Stimulated activated naive CD8-positive, alpha-beta T cell treated with anti-CD3 and anti-CD28 coated beads, Interleukin-15, amount 100 ng/mL, for 72 hours (primary cell): ENCODE results near the gene CYFIP1.

ENCODE experiments used
- ATAC-seq: fragments of 150-1000 bp; cut with Tn5 transposase; 2 replicates; pipeline ENCODE4 v1.10.0; 2021; ENCODE audit warnings: mild to moderate bottlenecking, moderate library complexity
- DNase-seq, 2 donors: peaks; one replicate each; pipeline ENCODE4 v3.0.0; 2021 to 2022
- H3K27ac Mint-ChIP-seq, 2 donors: one replicate each; pipeline ENCODE4 v1.8.0; 2022; ENCODE audit warnings: mild to moderate bottlenecking in 2 of 2, mixed read lengths in 2 of 2, moderate library complexity in 2 of 2
- H3K27me3 Mint-ChIP-seq: one replicate; pipeline ENCODE4 v1.8.0; 2022; ENCODE audit warnings: mixed read lengths
- H3K4me1 Mint-ChIP-seq: one replicate; pipeline ENCODE4 v1.8.0; 2022; ENCODE audit warnings: mild to moderate bottlenecking, mixed read lengths
- H3K4me3 Mint-ChIP-seq, 2 donors: one replicate each; pipeline ENCODE4 v1.8.0; 2022; ENCODE audit warnings: mild to moderate bottlenecking in 2 of 2, mixed read lengths in 2 of 2, moderate library complexity in 1 of 2
- H3K9me3 Mint-ChIP-seq, 2 donors: one replicate each; pipeline ENCODE4 v1.8.0; 2022; ENCODE audit warnings: mixed read lengths in 2 of 2

The CYFIP1 gene

DNA sequence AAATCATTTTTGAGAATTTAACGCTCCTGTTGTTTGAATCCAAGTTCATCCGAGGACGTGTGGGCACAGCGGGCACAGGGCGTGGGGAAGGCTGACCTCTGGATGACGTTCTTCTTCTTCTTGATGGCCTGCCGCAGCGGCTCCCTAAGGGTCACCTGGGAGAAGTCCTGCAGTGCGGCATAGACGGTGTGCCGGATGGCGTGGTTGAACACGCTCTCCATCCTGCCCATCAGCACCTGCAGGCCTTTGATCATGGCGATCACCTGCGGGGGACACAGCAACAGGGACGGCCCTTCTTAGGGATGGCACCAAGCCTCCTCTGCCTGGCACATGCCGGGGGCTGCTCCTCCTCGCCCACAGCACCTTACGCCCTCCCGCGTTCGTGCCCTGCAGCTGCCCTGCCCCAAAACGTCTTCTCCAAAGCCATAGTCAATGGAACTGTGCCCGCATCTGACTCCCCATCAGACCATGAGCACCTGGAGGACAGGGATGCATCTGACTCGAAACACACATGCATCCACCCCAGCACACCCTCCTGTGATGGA, 61.5 kb downstream of the CYFIP1 start:
- no peak for ATAC-seq
- H3K4me1 Mint-ChIP-seq, result no peaks in the 10 kb centered on the region
- DNase-seq, result no peak
- peak overlapping the region in 1 of 2 donors; percentile 40 for H3K27ac Mint-ChIP-seq
- no peaks in the 10 kb centered on the region for H3K27me3 Mint-ChIP-seq
- H3K9me3 Mint-ChIP-seq, result no peaks in the 10 kb centered on the region
- H3K4me3 Mint-ChIP-seq, result no peak overlapping the region

DNA sequence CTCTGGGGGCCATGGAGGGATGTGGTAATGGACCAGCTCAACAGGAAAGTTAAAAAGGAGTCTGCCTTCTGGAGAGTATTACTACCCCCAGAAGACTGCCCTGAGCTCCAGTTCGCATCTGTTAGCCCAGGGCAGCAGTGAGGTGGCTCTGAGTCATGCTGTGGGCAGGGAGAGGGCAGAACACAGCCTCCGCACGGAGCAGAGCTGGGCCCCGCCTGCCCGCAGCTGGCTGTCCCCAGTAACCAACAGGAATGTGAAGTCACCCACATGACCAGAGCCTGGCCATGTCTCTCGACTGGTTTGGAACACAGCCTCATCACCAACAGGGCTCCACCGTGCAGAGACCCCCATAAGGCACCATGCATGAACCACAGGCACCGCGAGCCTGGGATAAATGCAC, 62.1 kb downstream of the CYFIP1 start:
- no peak overlapping the region for H3K4me3 Mint-ChIP-seq
- H3K27me3 Mint-ChIP-seq, result no peaks in the 10 kb centered on the region
- no peaks in the 10 kb centered on the region for H3K9me3 Mint-ChIP-seq
- no peaks in the 10 kb centered on the region for H3K4me1 Mint-ChIP-seq
- H3K27ac Mint-ChIP-seq, result no peak overlapping the region
- ATAC-seq, result no peak
- no peak for DNase-seq

DNA sequence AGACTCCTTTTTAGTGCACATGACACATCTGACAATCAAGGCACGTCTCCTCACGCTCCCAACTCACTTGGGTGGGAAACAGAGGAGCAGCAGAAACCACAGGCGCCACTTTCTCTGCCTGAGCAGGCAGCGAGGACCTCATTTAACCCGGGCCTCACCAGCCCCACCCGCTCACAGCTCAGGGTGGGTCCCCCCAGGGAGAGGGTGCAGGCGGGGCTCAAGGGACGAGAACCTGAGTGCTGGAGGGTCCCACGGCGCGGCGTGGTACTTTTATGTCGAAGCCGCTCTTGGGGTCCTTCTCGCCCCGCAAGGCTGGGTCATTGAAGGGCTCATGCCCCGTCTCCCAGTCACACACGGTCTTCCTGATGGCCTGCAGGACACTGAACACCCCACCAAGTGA, 62.6 kb downstream of the CYFIP1 start:
- no peak for ATAC-seq
- H3K27me3 Mint-ChIP-seq, result no peaks in the 10 kb centered on the region
- no peak overlapping the region for H3K27ac Mint-ChIP-seq
- H3K9me3 Mint-ChIP-seq, result no peaks in the 10 kb centered on the region
- H3K4me3 Mint-ChIP-seq, result no peak overlapping the region
- no peaks in the 10 kb centered on the region for H3K4me1 Mint-ChIP-seq
- DNase-seq, result no peak

DNA sequence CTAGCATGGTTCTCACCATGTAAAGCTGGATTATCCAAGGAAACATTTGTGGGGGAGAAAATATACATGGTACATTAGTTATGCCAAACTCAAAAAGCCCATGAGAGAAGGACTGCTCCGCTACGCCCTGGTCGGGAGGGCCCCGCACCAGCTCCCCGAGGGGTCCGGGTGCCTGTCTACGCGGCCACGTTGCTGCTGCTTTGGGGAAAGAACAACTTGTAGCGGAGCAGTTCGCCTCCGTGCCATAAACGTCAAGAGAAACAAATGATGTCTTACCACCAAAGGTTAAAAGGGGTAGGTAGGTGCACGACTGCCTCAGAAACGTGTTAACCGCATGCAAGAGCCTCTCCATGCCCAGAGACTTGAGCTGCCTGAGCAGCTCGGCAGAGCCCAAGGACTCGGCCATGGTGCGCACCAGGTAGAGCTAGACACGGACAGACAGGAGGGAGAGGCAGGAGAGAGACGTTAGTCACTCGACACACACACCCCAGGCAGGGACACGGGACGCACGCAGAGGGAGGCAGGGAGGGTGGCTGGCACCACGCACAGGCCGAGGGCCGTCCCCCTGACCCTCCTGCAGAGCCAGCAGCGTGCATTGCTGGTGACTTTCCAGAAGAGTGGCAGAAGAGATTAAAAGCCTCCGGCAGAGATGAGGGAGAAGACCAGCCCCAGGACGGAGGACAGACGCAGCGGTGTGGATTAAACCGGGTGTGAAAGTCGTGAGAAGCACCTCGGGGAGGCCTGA, 63.4 kb downstream of the CYFIP1 start:
- no peak for ATAC-seq

DNA sequence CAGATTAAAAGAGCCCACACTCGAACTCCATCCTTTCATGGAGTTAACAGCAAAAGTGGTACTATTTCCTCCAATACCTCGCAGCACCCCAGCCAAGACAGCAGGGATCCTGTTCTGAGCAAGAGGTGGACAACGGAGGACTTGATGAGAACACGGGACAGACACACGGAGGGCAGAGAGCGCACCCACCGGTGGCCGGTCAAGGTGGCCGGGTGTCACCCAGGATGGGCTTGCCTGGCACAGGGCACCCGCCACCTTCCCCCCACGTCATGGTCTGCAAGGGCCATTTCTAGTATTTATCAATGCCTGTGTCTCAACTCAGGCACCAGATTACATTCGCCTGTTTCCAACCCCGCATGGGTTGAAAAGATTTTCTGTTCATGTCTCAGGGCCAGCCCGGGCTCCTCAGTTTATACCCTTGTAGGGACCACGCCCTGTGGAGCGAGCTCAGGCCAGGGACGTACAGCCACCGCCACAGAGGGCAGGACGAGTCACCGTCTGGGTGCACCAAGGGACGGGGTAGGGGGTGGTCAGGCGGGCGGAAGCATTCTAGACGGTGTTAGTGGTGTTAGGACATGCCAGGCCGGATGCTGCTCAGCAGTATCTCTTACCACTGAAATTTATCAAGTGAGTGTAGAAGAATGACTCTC, 64.2 kb downstream of the CYFIP1 start:
- DNase-seq (no peak), ATAC-seq (no peak)
- Mint-ChIP-seq H3K27ac (no peak overlapping the region), H3K9me3 (no peaks in the 10 kb centered on the region), H3K4me1 (no peaks in the 10 kb centered on the region), H3K27me3 (no peaks in the 10 kb centered on the region), H3K4me3 (no peak overlapping the region)

More for the DNA sequence above, 63.4 kb downstream of the CYFIP1 start:
- no peak overlapping the region for H3K4me3 Mint-ChIP-seq
- H3K9me3 Mint-ChIP-seq, result no peaks in the 10 kb centered on the region
- H3K27me3 Mint-ChIP-seq, result no peaks in the 10 kb centered on the region
- DNase-seq, result no peak
- H3K4me1 Mint-ChIP-seq, result no peaks in the 10 kb centered on the region
- peak overlapping the region in 1 of 2 donors; percentile 89 for H3K27ac Mint-ChIP-seq

DNA sequence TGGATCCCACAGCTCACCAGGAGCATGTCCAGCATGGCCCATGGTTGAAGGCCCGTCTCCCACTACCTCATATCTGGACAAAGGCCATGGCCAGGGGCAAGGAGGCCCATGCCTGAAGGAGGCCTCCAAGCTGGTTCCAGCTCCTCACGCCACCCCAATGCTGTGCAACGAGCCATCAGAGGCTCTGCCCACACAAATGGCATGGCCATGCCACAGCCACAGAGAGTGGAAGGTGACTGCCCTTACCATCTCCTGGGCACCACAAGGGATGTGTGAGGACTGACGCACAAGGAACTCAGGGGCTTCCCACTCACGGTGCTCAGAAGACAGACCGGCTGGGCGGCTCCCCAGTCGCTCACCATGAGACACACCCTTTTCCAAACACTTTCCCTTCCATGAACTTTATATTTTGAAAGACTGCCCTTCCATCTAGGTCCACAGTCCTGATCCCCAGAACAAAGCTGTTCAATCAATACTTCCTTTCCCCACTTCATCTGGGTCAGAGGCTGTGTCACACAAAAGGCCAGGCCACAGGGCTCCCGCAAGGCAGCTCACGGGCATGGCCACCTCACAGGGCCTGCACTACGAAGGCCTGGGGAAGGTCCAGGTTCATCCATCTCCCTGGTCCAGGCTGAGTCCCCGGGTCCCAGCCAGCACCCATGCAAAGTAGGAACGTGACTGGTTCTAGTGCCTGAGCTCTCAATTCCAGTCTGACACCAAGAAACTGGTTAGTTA, 66.4 kb downstream of the CYFIP1 start:
- Mint-ChIP-seq H3K27ac (no peak overlapping the region), H3K4me1 (no peaks in the 10 kb centered on the region), H3K27me3 (no peaks in the 10 kb centered on the region), H3K9me3 (no peaks in the 10 kb centered on the region), H3K4me3 (no peak overlapping the region)
- no peak for ATAC-seq
- no peak for DNase-seq

DNA sequence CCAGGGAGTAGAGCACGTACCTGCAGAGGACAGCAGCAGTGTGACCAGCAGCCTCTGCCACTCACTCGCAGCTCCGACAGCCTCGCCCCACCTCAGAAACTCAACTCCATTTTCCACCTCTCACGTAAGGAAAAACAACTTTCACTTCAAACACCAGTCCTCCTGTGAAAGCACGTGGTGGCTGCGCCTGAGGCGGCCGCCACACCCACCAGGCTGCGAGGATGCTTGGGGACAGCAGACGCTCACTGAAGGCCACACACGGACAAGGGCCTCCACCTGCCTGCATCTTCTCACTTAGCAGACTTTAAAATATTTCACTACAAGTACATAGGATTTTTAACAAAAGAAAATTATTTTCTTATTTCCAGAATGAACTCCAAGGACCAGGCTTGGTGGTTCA, 67.9 kb downstream of the CYFIP1 start:
- no peak for DNase-seq
- H3K27ac Mint-ChIP-seq, result no peak overlapping the region
- H3K4me1 Mint-ChIP-seq, result no peaks in the 10 kb centered on the region
- no peak for ATAC-seq
- no peaks in the 10 kb centered on the region for H3K27me3 Mint-ChIP-seq
- no peak overlapping the region for H3K4me3 Mint-ChIP-seq
- no peaks in the 10 kb centered on the region for H3K9me3 Mint-ChIP-seq

DNA sequence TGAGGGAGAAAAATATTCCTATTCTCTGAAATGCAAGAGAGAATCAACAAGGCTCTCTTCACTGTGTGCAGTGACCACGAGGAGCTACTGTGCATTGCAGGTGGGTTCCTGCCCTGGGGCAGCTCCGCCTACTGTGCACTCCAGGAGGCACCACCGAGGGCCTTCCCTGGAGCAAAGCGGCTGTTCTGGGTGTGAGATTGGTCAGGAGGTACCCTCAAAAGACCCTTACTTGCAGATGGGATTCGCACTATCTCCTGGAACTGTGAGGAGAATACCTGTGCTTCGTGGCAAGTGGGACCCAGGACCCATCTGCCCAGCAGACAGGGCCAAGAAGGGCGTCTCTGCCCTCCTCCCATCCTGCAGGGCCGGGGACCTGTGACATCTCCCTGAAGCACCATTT, 68.9 kb downstream of the CYFIP1 start:
- Mint-ChIP-seq H3K4me3 (no peak overlapping the region), H3K4me1 (no peaks in the 10 kb centered on the region), H3K9me3 (no peaks in the 10 kb centered on the region), H3K27me3 (no peaks in the 10 kb centered on the region), H3K27ac (no peak overlapping the region)
- no peak for ATAC-seq
- DNase-seq, result no peak

DNA sequence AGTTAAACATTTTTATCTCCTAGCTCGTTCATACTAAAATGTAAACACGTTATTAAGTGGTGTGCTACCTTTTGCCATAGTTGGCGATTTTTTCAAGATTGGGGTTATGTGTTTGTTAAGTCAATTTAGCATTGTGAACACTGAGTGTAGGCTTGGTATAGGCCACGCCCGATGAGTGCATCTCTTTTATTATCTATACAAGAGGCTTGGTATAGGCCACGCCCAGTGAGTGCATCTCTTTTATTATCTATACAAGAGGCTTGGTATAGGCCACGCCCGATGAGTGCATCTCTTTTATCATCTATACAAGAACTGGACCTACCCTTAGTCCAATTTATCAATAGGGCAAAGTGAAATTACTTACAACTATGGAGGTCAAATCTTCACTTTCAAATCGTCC, 71.3 kb downstream of the CYFIP1 start:
- Mint-ChIP-seq H3K27me3 (no peaks in the 10 kb centered on the region), H3K27ac (no peak overlapping the region)
- ATAC-seq, result no peak

DNA sequence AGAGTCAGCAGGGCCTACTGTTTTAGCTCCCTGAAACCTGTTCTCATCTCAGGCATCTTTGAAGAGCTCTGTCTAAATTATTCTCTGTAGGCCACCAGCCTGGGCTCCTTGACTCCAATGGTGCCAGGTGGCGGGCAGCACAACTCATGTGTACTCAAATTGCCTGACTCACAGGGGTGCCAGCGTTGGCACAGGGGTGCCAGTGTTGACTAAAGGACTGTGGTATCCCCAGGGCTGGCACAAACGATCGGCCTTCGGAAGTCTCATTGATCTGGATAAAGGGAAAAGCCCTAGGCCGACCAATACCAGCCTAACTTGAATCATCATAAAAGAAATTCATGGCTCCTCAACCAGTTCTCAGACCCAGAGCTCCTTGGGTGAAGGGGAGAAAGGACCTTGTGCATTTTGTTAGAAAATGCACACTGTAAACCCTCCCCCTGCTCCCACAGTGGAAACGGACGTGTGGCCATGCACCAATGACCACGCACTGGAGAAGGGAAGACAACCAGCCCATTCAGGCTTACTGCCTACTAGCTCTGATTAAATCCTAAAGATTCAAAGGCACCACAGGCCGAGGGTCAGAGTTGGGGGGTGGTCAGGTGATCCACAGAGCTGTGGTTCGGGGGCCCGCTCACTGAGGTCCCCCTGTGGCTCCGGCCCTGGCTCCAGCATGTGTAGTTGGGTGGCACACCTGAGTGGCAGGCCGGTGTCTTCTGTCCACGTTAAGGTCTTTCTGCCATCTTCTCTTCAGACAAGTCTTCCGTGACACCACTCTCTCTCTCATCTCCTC, 72.8 kb downstream of the CYFIP1 start:
- Mint-ChIP-seq H3K4me1 (no peaks in the 10 kb centered on the region), H3K9me3 (no peaks in the 10 kb centered on the region), H3K27me3 (no peaks in the 10 kb centered on the region), H3K4me3 (no peak overlapping the region), H3K27ac (no peak overlapping the region)
- DNase-seq (no peak), ATAC-seq (no peak)

More for the DNA sequence above, 71.3 kb downstream of the CYFIP1 start:
- H3K4me3 Mint-ChIP-seq, result no peak overlapping the region
- H3K9me3 Mint-ChIP-seq, result no peaks in the 10 kb centered on the region
- DNase-seq, result no peak
- H3K4me1 Mint-ChIP-seq, result no peaks in the 10 kb centered on the region

DNA sequence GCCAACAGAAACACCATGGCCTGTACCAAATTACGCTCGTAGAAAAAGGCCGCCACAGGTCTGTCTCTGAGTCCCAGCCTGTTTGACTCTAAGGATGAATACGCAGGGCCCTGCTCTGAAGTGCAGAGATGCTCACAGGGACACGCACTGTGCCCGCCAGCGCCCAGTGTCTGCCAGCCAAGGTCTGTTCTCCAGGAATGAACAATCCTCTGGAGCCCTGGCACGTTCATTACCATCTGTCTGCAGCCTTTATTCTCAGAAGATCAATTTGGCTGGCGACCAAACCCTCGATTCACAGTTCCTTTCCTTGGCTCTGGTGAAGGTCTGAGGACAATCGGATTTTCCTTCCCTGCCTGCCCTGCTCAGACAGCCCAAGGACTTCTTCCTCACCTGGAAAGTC, 75.4 kb downstream of the CYFIP1 start:
- no peaks in the 10 kb centered on the region for H3K4me1 Mint-ChIP-seq
- no peaks in the 10 kb centered on the region for H3K9me3 Mint-ChIP-seq
- ATAC-seq, result no peak
- no peak for DNase-seq
- no peaks in the 10 kb centered on the region for H3K27me3 Mint-ChIP-seq
- no peak overlapping the region for H3K27ac Mint-ChIP-seq
- H3K4me3 Mint-ChIP-seq, result no peak overlapping the region

DNA sequence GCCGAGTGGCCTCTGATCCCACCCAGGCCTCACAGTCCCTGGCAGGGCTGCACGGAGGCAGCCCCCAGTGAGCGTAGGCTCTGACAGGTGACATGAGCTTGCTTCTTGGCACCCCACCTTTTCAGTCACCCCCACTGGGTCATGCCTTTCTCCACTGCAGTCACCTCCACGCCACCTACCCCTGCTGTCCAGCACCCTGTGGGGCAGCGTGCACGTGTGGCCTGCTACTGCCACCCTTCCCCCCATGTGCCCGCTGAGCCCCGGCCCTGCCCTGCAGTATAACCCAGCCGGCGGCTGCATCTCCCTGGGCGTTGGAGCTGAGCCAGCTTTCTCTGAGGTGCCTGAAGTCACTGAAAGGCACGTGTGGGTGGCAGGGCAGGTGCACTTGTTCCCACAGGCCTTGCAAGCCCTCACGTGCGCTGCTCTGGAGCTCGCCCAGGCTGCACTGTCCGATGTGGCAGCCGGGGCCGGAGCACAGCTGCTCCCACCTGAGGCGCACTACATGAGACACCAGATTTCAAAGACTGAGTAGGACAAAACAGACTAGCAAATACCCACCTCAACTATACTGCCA, 76.1 kb downstream of the CYFIP1 start:
- Mint-ChIP-seq H3K27me3 (no peaks in the 10 kb centered on the region), H3K9me3 (no peaks in the 10 kb centered on the region), H3K4me3 (no peak overlapping the region), H3K27ac (no peak overlapping the region), H3K4me1 (peaks cover 2% of the 10 kb centered on the region)
- DNase-seq (no peak), ATAC-seq (peak; percentile 28)

DNA sequence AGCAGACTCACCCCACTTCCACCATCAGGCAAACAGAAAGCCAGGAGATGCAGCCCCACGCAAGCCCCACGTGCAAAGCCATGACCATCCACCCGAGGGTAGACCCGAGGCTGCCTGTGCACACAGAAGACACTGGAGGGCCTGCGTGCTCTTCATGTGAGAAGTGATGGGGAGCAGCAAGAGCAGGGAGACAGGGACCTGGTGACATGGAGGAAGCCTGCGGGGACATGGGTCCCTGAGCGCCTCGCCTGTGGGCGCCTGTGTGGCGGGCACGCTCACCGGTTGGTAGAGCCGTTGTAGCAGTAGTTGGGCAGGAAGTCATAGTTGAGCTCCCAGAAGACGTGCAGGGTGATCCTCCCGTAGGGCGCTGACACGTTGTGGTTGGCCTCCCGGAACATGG, 76.7 kb downstream of the CYFIP1 start:
- DNase-seq, result no peak
- Mint-ChIP-seq H3K4me1 (peaks cover 6% of the 10 kb centered on the region), H3K27ac (no peak overlapping the region), H3K27me3 (no peaks in the 10 kb centered on the region), H3K4me3 (no peak overlapping the region), H3K9me3 (no peaks in the 10 kb centered on the region)
- no peak for ATAC-seq

DNA sequence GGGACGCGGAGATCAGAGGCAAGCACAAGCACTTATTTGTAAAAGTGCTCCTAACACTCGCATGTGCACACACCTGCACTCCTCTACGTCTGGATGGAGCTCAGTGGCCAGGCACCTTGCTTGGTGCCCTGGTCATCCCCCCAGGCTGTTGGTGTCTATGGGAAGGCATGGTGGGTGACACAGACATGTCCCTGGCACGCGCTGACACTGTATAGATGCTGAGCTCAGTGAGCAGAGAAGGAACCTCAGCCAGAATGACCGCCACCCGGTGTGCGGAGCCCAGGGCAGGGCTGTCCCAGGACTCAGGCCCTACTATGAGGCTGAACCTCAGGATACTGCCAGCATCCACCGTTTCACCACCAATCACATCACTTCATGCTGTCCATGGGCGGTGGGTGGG, 77.2 kb downstream of the CYFIP1 start:
- Mint-ChIP-seq H3K27me3 (no peaks in the 10 kb centered on the region), H3K4me1 (peaks cover 6% of the 10 kb centered on the region), H3K4me3 (no peak overlapping the region), H3K9me3 (no peaks in the 10 kb centered on the region), H3K27ac (no peak overlapping the region)
- no peak for ATAC-seq
- no peak for DNase-seq

DNA sequence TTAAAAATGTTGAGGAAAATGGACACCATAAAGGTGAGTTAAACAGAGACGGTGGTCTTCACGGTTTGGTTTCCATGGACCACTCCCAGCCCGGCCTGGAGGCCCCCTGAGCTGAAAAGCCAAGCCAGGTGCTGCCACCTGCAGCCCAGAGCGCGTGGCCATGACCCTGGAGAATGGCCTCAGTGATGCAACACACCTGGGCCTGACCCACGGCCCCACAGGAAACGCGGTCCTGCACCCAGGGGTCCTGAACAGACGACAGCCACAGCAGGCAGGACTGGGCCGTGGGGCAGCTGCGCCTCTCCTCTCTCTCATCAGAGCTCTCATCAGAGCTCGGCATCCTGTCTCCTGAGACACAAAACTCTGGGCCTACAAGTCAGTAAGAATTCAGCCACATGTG, 77.6 kb downstream of the CYFIP1 start:
- H3K4me1 Mint-ChIP-seq, result peaks cover 6% of the 10 kb centered on the region
- H3K4me3 Mint-ChIP-seq, result no peak overlapping the region
- no peak overlapping the region for H3K27ac Mint-ChIP-seq
- no peaks in the 10 kb centered on the region for H3K9me3 Mint-ChIP-seq
- H3K27me3 Mint-ChIP-seq, result no peaks in the 10 kb centered on the region
- DNase-seq (no peak), ATAC-seq (no peak)
